Kidney (tissue), 14 donors: ENCODE results near the gene CHTF8. TPM values are rescaled to one million over a fixed set of nuclear protein-coding genes. Genes with fewer than 3 reads are reported as not detected.
A peak's percentile ranks its signal among the peaks of the same experiment; 100 is the strongest.
"Not testable (repeated sequence)": the region's sequence is repeated elsewhere in the genome, so short reads cannot be mapped to it uniquely, and the experiment has no call there.

Source experiments
- DNase-seq, 5 donors: peaks; one replicate each; pipeline ENCODE4 v3.0.0-alpha.2; 2013 to 2020
- FAIRE-seq: peaks from 2 replicates; lab custom pipeline; 2012; peaks lifted over from hg19 to GRCh38; lab: Jason Lieb, UNC
- H3K27ac ChIP-seq, 2 donors: one replicate each; pipeline ENCODE4 v1.7.0; 2013; ENCODE audit warnings: low read depth in 2 of 2, low read length in 2 of 2, inconsistent platforms in 1 of 2
- H3K27me3 ChIP-seq: one replicate; pipeline ENCODE4 v1.7.1; 2013; ENCODE audit warnings: low read length, inconsistent platforms; ENCODE audit not compliant: control insufficient read depth, insufficient read depth
- H3K36me3 ChIP-seq, 3 donors: one replicate each; pipeline versions ENCODE4 v1.7.0 to v1.7.1; 2013; ENCODE audit warnings: low read length in 3 of 3, control low read depth in 1 of 3, inconsistent platforms in 1 of 3; ENCODE audit not compliant: insufficient read depth in 3 of 3, control insufficient read depth in 2 of 3
- H3K4me1 ChIP-seq, 3 donors: one replicate each; pipeline versions ENCODE4 v1.7.0 to v1.7.1; 2013; ENCODE audit warnings: low read length in 3 of 3, inconsistent platforms in 1 of 3, low read depth in 1 of 3; ENCODE audit not compliant: control insufficient read depth in 2 of 3, insufficient read depth in 2 of 3
- H3K4me3 ChIP-seq, 3 donors: one replicate each; pipeline versions ENCODE4 v1.7.0 to v1.8.1; 2013; ENCODE audit warnings: low read length in 3 of 3, control low read depth in 1 of 3, inconsistent platforms in 1 of 3
- H3K9ac ChIP-seq, 3 donors: one replicate each; pipeline versions ENCODE4 v1.7.0 to v1.7.1; 2013; ENCODE audit warnings: low read length in 3 of 3, control low read depth in 1 of 3, inconsistent platforms in 1 of 3
- H3K9me3 ChIP-seq, 3 donors: one replicate each; pipeline versions ENCODE4 v1.7.0 to v1.7.1; 2013; ENCODE audit warnings: low read length in 3 of 3, control low read depth in 1 of 3, inconsistent platforms in 1 of 3; ENCODE audit not compliant: control insufficient read depth in 2 of 3, insufficient read depth in 1 of 3
- intact Hi-C: fragments of 100-400 bp; cut with DNase I; formaldehyde crosslinking; loops from one replicate; pipeline ENCODE4 v1.11.1; 2022
- polyA plus RNA-seq: library from polyadenylated mRNA; stranded (reverse); fragments of 350-450 nt; fragmentation: Illumina TruSeq; extraction: RNeasy Lipid Tissue Mini Kit (QIAGEN cat#74804); gene quantifications from one replicate; pipeline ENCODE4 v1.2.3, GENCODE V29; 2014; ENCODE audit warnings: low read depth, low replicate concordance; ENCODE audit not compliant: insufficient read depth
- total RNA-seq: library from RNA; stranded (reverse); fragmentation: NEBNext Ultra II Directional; extraction: Animal tissue kit (Norgen Biotek cat#: 25700); gene quantifications from one replicate; pipeline ENCODE4 v1.2.1, GENCODE V29; 2021
- TF ChIP-seq, protein P1 (sequence below): IDR thresholded peaks from 3 replicates; pipeline ENCODE4 v1.5.1; 2012; ENCODE audit warnings: mild to moderate bottlenecking, moderate library complexity, borderline replicate concordance; ENCODE audit not compliant: insufficient read depth; ENCODE audit errors: extremely low read depth
- donor health status: control.
- donor health status: control.
- donor health status: control.
- donor health status: control.
- donor health status: control.
- donor health status: DM: yes; HTN: yes; CAD: no.
- donor health status: Normal renal cell carcinoma (clear cell type).

Gene CHTF8
- total and polyA plus RNA-seq, 2 donors from 2014 or later = 124 to 163 TPM

DNA sequence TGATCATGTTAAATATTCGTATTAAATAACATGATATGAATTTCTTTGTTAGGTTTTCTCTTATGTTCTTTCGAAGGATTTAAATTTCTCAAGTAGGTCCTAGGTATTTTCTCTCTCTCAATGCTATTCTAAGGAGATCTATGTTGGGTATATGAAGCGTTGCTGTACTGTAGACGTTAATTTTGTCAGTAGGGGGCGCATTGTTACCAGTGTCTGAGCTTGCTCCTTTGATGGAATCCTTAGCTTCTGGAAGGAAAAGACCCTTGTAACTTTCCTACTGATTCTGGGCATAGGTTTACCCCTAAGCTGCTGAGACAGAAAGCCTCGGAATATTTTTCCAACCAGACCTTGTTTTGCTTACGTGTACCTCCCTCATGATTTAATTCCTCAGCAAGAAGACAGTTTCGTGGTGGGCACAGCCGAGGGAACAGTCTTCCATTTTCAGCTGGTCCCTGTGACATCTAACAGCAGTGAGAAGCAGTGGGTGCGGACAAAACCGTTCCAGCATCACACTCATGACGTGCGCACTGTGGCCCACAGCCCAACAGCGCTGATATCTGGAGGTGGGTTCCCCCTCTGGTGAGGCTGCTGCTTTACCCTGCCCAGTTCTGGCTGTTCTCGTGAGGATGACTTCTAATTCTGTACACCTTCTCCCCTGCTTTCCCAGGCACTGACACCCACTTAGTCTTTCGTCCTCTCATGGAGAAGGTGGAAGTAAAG, 17.9 kb upstream of the CHTF8 start:
- H3K4me1 ChIP-seq = no peaks in the 10 kb centered on the region
- intact Hi-C loops = loop anchor here (2.0 kb wide), 1 partner anchor 136 kb away; no protein-coding TSS in a partner anchor
- H3K9ac ChIP-seq = no peak overlapping the region
- H3K4me3 ChIP-seq = no peak overlapping the region
- TF ChIP-seq, protein P1, sequence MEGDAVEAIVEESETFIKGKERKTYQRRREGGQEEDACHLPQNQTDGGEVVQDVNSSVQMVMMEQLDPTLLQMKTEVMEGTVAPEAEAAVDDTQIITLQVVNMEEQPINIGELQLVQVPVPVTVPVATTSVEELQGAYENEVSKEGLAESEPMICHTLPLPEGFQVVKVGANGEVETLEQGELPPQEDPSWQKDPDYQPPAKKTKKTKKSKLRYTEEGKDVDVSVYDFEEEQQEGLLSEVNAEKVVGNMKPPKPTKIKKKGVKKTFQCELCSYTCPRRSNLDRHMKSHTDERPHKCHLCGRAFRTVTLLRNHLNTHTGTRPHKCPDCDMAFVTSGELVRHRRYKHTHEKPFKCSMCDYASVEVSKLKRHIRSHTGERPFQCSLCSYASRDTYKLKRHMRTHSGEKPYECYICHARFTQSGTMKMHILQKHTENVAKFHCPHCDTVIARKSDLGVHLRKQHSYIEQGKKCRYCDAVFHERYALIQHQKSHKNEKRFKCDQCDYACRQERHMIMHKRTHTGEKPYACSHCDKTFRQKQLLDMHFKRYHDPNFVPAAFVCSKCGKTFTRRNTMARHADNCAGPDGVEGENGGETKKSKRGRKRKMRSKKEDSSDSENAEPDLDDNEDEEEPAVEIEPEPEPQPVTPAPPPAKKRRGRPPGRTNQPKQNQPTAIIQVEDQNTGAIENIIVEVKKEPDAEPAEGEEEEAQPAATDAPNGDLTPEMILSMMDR = peak; percentile 78
- DNase-seq = peak in 4 of 5 donors; percentile 55 to 93 (median 81)
- H3K36me3 ChIP-seq = peaks cover 2 to 36% (median 24%) of the 10 kb centered on the region in 3 donors
- H3K27me3 ChIP-seq = no peaks in the 10 kb centered on the region
- H3K9me3 ChIP-seq = no peaks in the 10 kb centered on the region
- FAIRE-seq = peak; percentile 45
- no peak overlapping the region for H3K27ac ChIP-seq

DNA sequence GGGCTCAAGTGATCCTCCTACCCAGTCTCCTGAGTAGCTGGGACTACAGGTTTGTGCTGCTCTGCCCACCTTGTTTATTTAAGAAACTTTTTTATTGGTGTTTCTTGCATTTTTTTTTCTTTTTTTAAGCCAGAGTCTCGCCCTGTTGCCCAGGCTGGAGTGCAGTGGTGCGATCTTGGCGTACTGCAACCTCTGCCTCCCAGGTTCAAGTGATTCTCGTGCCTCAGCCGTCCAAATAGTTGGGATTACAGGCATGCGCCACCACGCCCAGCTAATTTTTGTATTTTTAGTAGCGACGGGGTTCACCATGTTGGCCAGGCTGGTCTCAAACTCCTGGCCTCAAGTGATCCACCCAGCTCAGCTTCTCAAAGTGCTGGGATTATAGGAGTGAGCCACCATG, 17.2 kb upstream of the CHTF8 start:
- peaks cover 2 to 30% (median 22%) of the 10 kb centered on the region in 3 donors for H3K36me3 ChIP-seq

GRCh38 chr16:69145658-69146057, 13.3 kb upstream of the CHTF8 start:
- Histone ChIP-seq H3K4me1 (no peaks in the 10 kb centered on the region), H3K9me3 (no peaks in the 10 kb centered on the region), H3K9ac (no peak overlapping the region), H3K27me3 (no peaks in the 10 kb centered on the region), H3K27ac (no peak overlapping the region), H3K36me3 (peaks cover 7 to 24% (median 16%) of the 10 kb centered on the region in 3 donors), H3K4me3 (peak overlapping the region in 2 of 3 donors; percentile 7 to 29)
- FAIRE-seq (no peak), DNase-seq (no peak)
- TF ChIP-seq, protein P1 = no peak
- intact Hi-C loops = no loop called here

More for the DNA sequence above, 17.2 kb upstream of the CHTF8 start:
- not testable (repeated sequence) for FAIRE-seq, H3K9ac ChIP-seq, DNase-seq, H3K27me3 ChIP-seq, H3K9me3 ChIP-seq, H3K27ac ChIP-seq, H3K4me1 ChIP-seq, H3K4me3 ChIP-seq
- intact Hi-C loops = loop anchor here (2.0 kb wide), 1 partner anchor 137 kb away; no protein-coding TSS in a partner anchor

- Histone ChIP-seq H3K27me3 (no peaks in the 10 kb centered on the region), H3K9ac (peak overlapping the region in 1 of 3 donors; percentile 83), H3K4me1 (no peaks in the 10 kb centered on the region), H3K27ac (peak overlapping the region; percentile 71 to 89), H3K36me3 (peaks cover 7 to 33% (median 11%) of the 10 kb centered on the region in 3 donors), H3K9me3 (no peaks in the 10 kb centered on the region), H3K4me3 (peak overlapping the region in 2 of 3 donors; percentile 65)
- FAIRE-seq (no peak), DNase-seq (no peak)
- TF ChIP-seq, protein P1 = no peak
- intact Hi-C loops = no loop called here
Measured at GRCh38 chr16:69143116-69143515, 10.7 kb upstream of the CHTF8 start.
